ENCODE measurements around the gene HOXC4.

DNA sequence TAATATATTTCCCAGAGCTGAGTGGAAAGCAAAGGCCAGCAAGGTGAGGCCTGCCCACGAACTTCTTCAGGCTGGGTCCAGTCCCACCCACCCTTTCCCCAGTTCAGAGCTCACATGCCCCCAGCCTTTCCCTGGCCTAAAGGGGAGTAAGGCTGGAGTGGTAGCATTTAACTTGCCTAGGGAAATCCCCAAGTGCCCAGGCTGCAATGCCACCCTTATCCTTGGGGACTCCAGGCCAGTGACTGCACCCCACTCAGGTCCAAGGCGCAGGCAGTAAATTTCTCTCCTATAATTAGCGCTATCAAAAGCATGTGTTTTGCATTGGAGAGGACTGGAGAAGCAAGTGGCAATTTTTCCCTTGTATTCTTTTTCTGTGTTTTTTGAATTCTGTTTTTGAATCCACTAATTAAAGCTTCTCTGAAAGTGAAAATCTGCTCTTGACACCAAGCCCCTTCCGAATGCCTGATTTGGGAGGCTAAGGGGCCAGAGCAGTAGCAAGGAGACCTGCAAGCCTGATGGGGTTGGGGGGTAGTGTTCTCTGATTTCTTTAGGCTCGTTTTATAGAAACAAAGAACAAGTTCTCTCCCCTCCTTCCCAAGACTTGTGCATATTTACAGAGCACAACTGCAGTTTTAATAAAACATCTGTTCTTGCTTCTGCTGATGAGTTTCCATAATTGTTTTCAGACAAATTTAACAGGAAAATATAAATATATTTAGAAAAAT is 28.9 kb upstream of the HOXC4 start:
- TF ChIP-seq, protein P1, sequence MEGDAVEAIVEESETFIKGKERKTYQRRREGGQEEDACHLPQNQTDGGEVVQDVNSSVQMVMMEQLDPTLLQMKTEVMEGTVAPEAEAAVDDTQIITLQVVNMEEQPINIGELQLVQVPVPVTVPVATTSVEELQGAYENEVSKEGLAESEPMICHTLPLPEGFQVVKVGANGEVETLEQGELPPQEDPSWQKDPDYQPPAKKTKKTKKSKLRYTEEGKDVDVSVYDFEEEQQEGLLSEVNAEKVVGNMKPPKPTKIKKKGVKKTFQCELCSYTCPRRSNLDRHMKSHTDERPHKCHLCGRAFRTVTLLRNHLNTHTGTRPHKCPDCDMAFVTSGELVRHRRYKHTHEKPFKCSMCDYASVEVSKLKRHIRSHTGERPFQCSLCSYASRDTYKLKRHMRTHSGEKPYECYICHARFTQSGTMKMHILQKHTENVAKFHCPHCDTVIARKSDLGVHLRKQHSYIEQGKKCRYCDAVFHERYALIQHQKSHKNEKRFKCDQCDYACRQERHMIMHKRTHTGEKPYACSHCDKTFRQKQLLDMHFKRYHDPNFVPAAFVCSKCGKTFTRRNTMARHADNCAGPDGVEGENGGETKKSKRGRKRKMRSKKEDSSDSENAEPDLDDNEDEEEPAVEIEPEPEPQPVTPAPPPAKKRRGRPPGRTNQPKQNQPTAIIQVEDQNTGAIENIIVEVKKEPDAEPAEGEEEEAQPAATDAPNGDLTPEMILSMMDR (conservative IDR thresholded peaks at IDR 0.05 in 1 of 2, IDR thresholded peaks at IDR 0.05 in 1 of 2; ENCODE audit: low read depth in 1 of 2, low read length in 2 of 2), result no peak
- TF ChIP-seq EZH2 (IDR thresholded peaks at IDR 0.05; ENCODE audit: low read length, missing control alignments), result no peak

Measured in fibroblast of lung (primary cell).